ENCODE measurements around the gene HOXB6. TPM values are rescaled to one million over a fixed set of nuclear protein-coding genes. Genes with fewer than 3 reads are reported as not detected.

HOXB6 gene
- total RNA-seq, 1 experiment from 2014 or later: 196 TPM

- intact Hi-C loops (cut with micrococcal nuclease; ENCODE audit: unreplicated experiment) (no loop called here), in situ Hi-C loops (cut with HindIII; ENCODE audit: low pct_unique_long_range_greater_than_20kb, low sequenced_read_pairs) (no loop called here)
- Histone ChIP-seq H3K4me3 (ENCODE audit: low read depth in 2 of 2, low read length in 2 of 2) (no peak overlapping the region), H3K4me1 (ENCODE audit: control insufficient read depth, insufficient read depth, low read length) (peaks cover 51% of the 10 kb centered on the region), H3K36me3 (ENCODE audit: control insufficient read depth, insufficient read depth, low read length) (peaks cover 13% of the 10 kb centered on the region; the same call in 1 of the 2 replicates), H3K27me3 (ENCODE audit: control insufficient read depth, insufficient read depth, low read length) (no peaks in the 10 kb centered on the region), H3K27ac (ENCODE audit: low read length) (no peak overlapping the region), H3K9me3 (ENCODE audit: control insufficient read depth, insufficient read depth, low read depth, low read length) (no peaks in the 10 kb centered on the region)
- no peak for DNase-seq (ENCODE audit: low read depth, low spot score)
- no peak for ATAC-seq
- no TSS peak for BruUV-seq (replicated peaks)
- ChIA-PET POLR2A (interaction anchor here (1.7 kb wide), 1 partner anchor 14 kb away, joined by 6 read pairs; the partner anchor contains the start of gene HOXB9), CTCF (interaction anchor here (0.6 to 0.7 kb wide), 2 partner anchors 38 to 159 kb away, joined by 3 read pairs; no protein-coding TSS in a partner anchor)
- TF ChIP-seq TCF7L2 (IDR thresholded peaks at IDR 0.05; ENCODE audit: low read depth, low read length): no peak
- no peak for TF ChIP-seq POLR2AphosphoS5 (IDR thresholded peaks at IDR 0.05; ENCODE audit: low read depth, low read length)
- TF ChIP-seq SIN3A (IDR thresholded peaks at IDR 0.05; ENCODE audit: borderline replicate concordance, insufficient read depth, low read depth, low read length): no peak
- TF ChIP-seq, protein P1, sequence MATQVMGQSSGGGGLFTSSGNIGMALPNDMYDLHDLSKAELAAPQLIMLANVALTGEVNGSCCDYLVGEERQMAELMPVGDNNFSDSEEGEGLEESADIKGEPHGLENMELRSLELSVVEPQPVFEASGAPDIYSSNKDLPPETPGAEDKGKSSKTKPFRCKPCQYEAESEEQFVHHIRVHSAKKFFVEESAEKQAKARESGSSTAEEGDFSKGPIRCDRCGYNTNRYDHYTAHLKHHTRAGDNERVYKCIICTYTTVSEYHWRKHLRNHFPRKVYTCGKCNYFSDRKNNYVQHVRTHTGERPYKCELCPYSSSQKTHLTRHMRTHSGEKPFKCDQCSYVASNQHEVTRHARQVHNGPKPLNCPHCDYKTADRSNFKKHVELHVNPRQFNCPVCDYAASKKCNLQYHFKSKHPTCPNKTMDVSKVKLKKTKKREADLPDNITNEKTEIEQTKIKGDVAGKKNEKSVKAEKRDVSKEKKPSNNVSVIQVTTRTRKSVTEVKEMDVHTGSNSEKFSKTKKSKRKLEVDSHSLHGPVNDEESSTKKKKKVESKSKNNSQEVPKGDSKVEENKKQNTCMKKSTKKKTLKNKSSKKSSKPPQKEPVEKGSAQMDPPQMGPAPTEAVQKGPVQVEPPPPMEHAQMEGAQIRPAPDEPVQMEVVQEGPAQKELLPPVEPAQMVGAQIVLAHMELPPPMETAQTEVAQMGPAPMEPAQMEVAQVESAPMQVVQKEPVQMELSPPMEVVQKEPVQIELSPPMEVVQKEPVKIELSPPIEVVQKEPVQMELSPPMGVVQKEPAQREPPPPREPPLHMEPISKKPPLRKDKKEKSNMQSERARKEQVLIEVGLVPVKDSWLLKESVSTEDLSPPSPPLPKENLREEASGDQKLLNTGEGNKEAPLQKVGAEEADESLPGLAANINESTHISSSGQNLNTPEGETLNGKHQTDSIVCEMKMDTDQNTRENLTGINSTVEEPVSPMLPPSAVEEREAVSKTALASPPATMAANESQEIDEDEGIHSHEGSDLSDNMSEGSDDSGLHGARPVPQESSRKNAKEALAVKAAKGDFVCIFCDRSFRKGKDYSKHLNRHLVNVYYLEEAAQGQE (IDR thresholded peaks at IDR 0.05; ENCODE audit: insufficient read depth in 1 of 2, low read depth in 2 of 2, low read length in 1 of 2): no peak
- TF ChIP-seq, protein P2, sequence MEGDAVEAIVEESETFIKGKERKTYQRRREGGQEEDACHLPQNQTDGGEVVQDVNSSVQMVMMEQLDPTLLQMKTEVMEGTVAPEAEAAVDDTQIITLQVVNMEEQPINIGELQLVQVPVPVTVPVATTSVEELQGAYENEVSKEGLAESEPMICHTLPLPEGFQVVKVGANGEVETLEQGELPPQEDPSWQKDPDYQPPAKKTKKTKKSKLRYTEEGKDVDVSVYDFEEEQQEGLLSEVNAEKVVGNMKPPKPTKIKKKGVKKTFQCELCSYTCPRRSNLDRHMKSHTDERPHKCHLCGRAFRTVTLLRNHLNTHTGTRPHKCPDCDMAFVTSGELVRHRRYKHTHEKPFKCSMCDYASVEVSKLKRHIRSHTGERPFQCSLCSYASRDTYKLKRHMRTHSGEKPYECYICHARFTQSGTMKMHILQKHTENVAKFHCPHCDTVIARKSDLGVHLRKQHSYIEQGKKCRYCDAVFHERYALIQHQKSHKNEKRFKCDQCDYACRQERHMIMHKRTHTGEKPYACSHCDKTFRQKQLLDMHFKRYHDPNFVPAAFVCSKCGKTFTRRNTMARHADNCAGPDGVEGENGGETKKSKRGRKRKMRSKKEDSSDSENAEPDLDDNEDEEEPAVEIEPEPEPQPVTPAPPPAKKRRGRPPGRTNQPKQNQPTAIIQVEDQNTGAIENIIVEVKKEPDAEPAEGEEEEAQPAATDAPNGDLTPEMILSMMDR (IDR thresholded peaks at IDR 0.05): no peak
Observed at GRCh38 chr17:48640858-48641180, 36.0 kb upstream of the HOXB6 start.

GRCh38 chr17:48639982-48640857, 35.4 kb upstream of the HOXB6 start:
- no peak for DNase-seq (ENCODE audit: low read depth, low spot score)
- H3K4me3 ChIP-seq (ENCODE audit: low read depth in 2 of 2, low read length in 2 of 2): no peak overlapping the region
- H3K27ac ChIP-seq (ENCODE audit: low read length): 0 out of 2 replicates have a peak overlapping the region, but pooled peaks have one; percentile 7
- H3K9me3 ChIP-seq (ENCODE audit: control insufficient read depth, insufficient read depth, low read depth, low read length): no peaks in the 10 kb centered on the region
- no peaks in the 10 kb centered on the region for H3K27me3 ChIP-seq (ENCODE audit: control insufficient read depth, insufficient read depth, low read length)
- in situ Hi-C loops (cut with HindIII; ENCODE audit: low pct_unique_long_range_greater_than_20kb, low sequenced_read_pairs): no loop called here
- H3K36me3 ChIP-seq (ENCODE audit: control insufficient read depth, insufficient read depth, low read length): peaks cover 10% of the 10 kb centered on the region; the same call in 1 of the 2 replicates
- H3K4me1 ChIP-seq (ENCODE audit: control insufficient read depth, insufficient read depth, low read length): peaks cover 50% of the 10 kb centered on the region
- TF ChIP-seq, protein P2 (IDR thresholded peaks at IDR 0.05): no peak
- TF ChIP-seq SIN3A (IDR thresholded peaks at IDR 0.05; ENCODE audit: borderline replicate concordance, insufficient read depth, low read depth, low read length) (no peak), POLR2AphosphoS5 (IDR thresholded peaks at IDR 0.05; ENCODE audit: low read depth, low read length) (no peak), TCF7L2 (IDR thresholded peaks at IDR 0.05; ENCODE audit: low read depth, low read length) (no peak)
- TF ChIP-seq, protein P1 (IDR thresholded peaks at IDR 0.05; ENCODE audit: insufficient read depth in 1 of 2, low read depth in 2 of 2, low read length in 1 of 2): no peak
- intact Hi-C loops (cut with micrococcal nuclease; ENCODE audit: unreplicated experiment): no loop called here
- no peak for ATAC-seq
- ChIA-PET POLR2A (interaction anchor here (1.7 kb wide), 1 partner anchor 14 kb away, joined by 6 read pairs; the partner anchor contains the start of gene HOXB9), CTCF (interaction anchor here (0.6 to 1.1 kb wide), 3 partner anchors 38 to 159 kb away, joined by 3 read pairs; no protein-coding TSS in a partner anchor)
- no TSS peak for BruUV-seq (replicated peaks)
